ENCODE measurements around the gene ZBTB47.

DNA sequence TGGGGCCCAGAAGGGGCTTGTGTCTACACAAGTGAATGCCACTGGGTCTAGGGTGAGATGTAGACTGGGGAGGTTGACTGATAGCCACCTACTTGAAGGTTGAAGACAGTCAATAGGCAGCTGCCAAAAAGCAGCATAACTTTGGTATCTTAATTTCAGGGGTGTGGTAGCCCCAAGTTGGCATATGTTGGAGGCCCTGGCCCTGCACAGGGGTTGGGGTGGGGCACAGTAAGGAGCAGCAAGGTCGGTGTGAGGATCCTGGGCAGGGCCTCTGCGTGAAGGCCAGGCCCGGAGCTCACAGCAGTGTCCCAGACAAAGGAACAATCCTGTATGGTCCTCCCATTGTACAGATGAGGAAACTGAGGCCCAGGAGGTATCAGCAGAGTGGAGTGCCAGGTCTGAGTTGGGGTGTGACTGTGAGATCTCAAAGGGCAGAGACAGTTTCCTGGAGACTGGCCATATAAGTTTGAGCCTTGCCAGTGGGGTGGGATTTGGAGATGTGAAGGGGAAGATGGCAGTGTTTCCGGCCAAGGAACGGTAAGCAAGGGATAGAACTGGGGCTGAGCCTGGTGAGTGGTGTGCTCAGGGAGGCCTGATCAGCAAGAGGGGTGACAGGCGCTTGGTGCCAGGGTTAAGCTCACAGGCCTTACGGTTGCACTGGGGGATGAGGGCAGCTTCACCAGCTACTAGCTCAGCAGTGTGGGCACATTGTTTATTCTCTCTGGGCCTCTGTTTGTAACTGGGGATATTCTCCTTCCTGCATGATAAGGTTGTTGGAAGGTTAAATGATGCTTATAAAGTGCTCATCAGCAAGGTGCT is 33.5 kb downstream of the ZBTB47 start:
- TF ChIP-seq CTCF (IDR thresholded peaks at IDR 0.05) (no peak), POLR2A (IDR thresholded peaks at IDR 0.05) (no peak)
